HepG2 (cell line): ENCODE data around the gene IPCEF1. TPM values are rescaled to one million over a fixed set of nuclear protein-coding genes. Genes with fewer than 3 reads are reported as not detected.

Experiments used
- ELF3 ChIP-seq: IDR thresholded peaks from 2 replicates; pipeline ENCODE4 v1.6.1; 2016; ENCODE audit warnings: missing genetic modification reagents, missing compliant biosample characterization
- KAT8 ChIP-seq: IDR thresholded peaks from 2 replicates; pipeline ENCODE4 v1.6.1; 2016; ENCODE audit warnings: missing genetic modification reagents, missing compliant biosample characterization
- KLF12 ChIP-seq: sonication (generic); formaldehyde crosslinking; IDR thresholded peaks from 2 replicates; pipeline ENCODE4 v1.4.0; 2020; ENCODE audit warnings: missing genetic modification reagents, borderline replicate concordance
- RARA ChIP-seq: IDR thresholded peaks from 2 replicates; pipeline ENCODE4 v1.6.1; 2016; ENCODE audit warnings: missing genetic modification reagents, missing compliant biosample characterization
- SMAD9 ChIP-seq: sonication (generic); formaldehyde crosslinking; IDR thresholded peaks from 2 replicates; pipeline ENCODE4 v1.5.1; 2020; ENCODE audit warnings: mild to moderate bottlenecking, missing genetic modification reagents
- THYN1 ChIP-seq: sonication (generic); formaldehyde crosslinking; IDR thresholded peaks from 2 replicates; pipeline ENCODE4 v1.8.1; 2023; ENCODE audit warnings: low read depth, mild to moderate bottlenecking, moderate library complexity, missing genetic modification reagents, borderline replicate concordance
- ZFP36L2 ChIP-seq: sonication (generic); formaldehyde crosslinking; IDR thresholded peaks from 2 replicates; pipeline ENCODE4 v1.4.0; 2020; ENCODE audit warnings: missing genetic modification reagents
- ZFP82 ChIP-seq: sonication (generic); formaldehyde crosslinking; IDR thresholded peaks from 2 replicates; pipeline ENCODE4 v1.5.1; 2020; ENCODE audit warnings: mild to moderate bottlenecking, missing genetic modification reagents, borderline replicate concordance
- ZNF138 ChIP-seq: sonication (generic); formaldehyde crosslinking; IDR thresholded peaks from 2 replicates; pipeline ENCODE4 v1.5.0; 2020; ENCODE audit warnings: mild to moderate bottlenecking, low read depth, missing genetic modification reagents
- ZNF441 ChIP-seq: sonication (generic); formaldehyde crosslinking; IDR thresholded peaks from 2 replicates; pipeline ENCODE4 v1.7.0; 2021; ENCODE audit warnings: missing genetic modification reagents, borderline replicate concordance
- ZNF850 ChIP-seq: sonication (generic); formaldehyde crosslinking; conservative IDR thresholded peaks from 2 replicates; pipeline ENCODE4 v1.9.0; 2021; ENCODE audit warnings: mild to moderate bottlenecking, missing genetic modification reagents
- polyA plus RNA-seq, 8 experiments: library from polyadenylated mRNA; depleted of rRNA in 3 of 8; stranded (reverse) in 7 of 8; unstranded in 1 of 8; fragments of >200 nt; fragmentation: Illumina TruSeq in 4 of 8; extraction: Trizol in 4 of 8; gene quantifications; 2 replicates each; pipeline versions ENCODE4 v1.2.1 to v1.2.3, GENCODE V29; 2011 to 2016; ENCODE audit warnings: low read depth in 4 of 8, missing spikeins in 1 of 8, mixed read lengths in 1 of 8; ENCODE audit not compliant: insufficient read depth in 1 of 8
- total RNA-seq, 5 experiments: library from RNA; depleted of rRNA; stranded (reverse); fragments of >200 nt; fragmentation: Illumina TruSeq; extraction: Trizol; gene quantifications; 2 replicates each; pipeline ENCODE4 v1.2.3, GENCODE V29; 2016; ENCODE audit warnings: low read depth in 1 of 5
- TF ChIP-seq, protein P1 (sequence below): sonication (generic); formaldehyde crosslinking; IDR thresholded peaks from 2 replicates; pipeline ENCODE4 v1.8.0; 2023; ENCODE audit warnings: mild to moderate bottlenecking, missing genetic modification reagents
- TF ChIP-seq, protein P2 (sequence below): sonication (generic); formaldehyde crosslinking; IDR thresholded peaks from 2 replicates; pipeline ENCODE4 v1.5.0; 2020; ENCODE audit warnings: mild to moderate bottlenecking, missing genetic modification reagents, borderline replicate concordance
- TF ChIP-seq, protein P3 (sequence below): IDR thresholded peaks from 2 replicates; pipeline ENCODE4 v1.6.1; 2016; ENCODE audit warnings: low read depth, control low read depth
- TF ChIP-seq, protein P4 (sequence below): sonication (generic); formaldehyde crosslinking; IDR thresholded peaks from 2 replicates; pipeline ENCODE4 v1.9.0; 2021; ENCODE audit warnings: missing genetic modification reagents, mild to moderate bottlenecking, borderline replicate concordance

IPCEF1 gene
- total and polyA plus RNA-seq, 2 of the 13 experiments (the other 11 are each of a cell fraction or from before 2014, with no cell fraction given): 0.03 TPM; not detected in 1

DNA sequence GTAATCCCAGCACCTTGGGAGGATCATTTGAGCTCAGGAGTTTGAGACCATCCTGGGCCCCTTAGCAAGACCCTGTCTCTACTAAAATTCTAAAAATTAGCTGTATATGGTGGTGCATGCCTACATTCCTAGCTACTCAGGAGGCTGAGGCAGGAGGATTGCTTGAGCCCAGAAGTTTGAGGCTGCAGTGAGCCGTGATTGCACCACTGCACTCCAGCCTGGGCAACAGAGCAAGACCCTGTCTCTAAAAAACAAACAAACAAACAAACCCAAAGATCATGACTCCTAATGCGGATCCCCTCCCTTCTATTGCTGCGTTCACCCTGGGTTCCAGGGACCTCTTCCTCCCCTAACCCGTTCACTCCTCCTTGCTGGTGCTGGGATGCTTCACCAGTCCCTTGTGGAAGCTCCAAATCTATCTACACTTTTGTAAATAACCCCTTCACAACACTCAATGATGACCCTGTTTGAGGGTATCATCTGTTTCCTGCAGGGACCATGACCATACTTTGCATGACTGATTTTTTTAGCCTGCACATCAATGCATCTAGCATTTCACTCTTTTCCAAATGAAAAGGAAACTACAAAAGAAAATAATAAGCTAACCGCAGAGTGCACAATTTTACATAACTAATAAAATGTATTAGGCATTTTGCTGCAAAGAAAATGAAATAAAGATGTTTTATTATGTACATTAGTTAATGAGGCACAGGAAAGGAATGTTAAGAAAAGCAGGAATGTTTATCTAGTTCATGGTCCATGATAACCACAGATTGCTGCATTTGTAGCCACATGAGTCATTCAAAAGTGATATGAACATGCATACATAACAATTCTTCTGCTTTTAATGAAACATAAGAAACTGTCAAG, 30.5 kb upstream of the IPCEF1 start (continued):
- TF ChIP-seq ELF3 (CRISPR knock-in tag): peak; percentile 16; the same call in 1 of the 2 replicates
- TF ChIP-seq, protein P1, sequence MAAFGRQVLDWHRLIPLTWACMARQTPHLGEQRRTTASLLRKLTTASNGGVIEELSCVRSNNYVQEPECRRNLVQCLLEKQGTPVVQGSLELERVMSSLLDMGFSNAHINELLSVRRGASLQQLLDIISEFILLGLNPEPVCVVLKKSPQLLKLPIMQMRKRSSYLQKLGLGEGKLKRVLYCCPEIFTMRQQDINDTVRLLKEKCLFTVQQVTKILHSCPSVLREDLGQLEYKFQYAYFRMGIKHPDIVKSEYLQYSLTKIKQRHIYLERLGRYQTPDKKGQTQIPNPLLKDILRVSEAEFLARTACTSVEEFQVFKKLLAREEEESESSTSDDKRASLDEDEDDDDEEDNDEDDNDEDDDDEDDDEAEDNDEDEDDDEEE: no peak
- TF ChIP-seq, protein P2, sequence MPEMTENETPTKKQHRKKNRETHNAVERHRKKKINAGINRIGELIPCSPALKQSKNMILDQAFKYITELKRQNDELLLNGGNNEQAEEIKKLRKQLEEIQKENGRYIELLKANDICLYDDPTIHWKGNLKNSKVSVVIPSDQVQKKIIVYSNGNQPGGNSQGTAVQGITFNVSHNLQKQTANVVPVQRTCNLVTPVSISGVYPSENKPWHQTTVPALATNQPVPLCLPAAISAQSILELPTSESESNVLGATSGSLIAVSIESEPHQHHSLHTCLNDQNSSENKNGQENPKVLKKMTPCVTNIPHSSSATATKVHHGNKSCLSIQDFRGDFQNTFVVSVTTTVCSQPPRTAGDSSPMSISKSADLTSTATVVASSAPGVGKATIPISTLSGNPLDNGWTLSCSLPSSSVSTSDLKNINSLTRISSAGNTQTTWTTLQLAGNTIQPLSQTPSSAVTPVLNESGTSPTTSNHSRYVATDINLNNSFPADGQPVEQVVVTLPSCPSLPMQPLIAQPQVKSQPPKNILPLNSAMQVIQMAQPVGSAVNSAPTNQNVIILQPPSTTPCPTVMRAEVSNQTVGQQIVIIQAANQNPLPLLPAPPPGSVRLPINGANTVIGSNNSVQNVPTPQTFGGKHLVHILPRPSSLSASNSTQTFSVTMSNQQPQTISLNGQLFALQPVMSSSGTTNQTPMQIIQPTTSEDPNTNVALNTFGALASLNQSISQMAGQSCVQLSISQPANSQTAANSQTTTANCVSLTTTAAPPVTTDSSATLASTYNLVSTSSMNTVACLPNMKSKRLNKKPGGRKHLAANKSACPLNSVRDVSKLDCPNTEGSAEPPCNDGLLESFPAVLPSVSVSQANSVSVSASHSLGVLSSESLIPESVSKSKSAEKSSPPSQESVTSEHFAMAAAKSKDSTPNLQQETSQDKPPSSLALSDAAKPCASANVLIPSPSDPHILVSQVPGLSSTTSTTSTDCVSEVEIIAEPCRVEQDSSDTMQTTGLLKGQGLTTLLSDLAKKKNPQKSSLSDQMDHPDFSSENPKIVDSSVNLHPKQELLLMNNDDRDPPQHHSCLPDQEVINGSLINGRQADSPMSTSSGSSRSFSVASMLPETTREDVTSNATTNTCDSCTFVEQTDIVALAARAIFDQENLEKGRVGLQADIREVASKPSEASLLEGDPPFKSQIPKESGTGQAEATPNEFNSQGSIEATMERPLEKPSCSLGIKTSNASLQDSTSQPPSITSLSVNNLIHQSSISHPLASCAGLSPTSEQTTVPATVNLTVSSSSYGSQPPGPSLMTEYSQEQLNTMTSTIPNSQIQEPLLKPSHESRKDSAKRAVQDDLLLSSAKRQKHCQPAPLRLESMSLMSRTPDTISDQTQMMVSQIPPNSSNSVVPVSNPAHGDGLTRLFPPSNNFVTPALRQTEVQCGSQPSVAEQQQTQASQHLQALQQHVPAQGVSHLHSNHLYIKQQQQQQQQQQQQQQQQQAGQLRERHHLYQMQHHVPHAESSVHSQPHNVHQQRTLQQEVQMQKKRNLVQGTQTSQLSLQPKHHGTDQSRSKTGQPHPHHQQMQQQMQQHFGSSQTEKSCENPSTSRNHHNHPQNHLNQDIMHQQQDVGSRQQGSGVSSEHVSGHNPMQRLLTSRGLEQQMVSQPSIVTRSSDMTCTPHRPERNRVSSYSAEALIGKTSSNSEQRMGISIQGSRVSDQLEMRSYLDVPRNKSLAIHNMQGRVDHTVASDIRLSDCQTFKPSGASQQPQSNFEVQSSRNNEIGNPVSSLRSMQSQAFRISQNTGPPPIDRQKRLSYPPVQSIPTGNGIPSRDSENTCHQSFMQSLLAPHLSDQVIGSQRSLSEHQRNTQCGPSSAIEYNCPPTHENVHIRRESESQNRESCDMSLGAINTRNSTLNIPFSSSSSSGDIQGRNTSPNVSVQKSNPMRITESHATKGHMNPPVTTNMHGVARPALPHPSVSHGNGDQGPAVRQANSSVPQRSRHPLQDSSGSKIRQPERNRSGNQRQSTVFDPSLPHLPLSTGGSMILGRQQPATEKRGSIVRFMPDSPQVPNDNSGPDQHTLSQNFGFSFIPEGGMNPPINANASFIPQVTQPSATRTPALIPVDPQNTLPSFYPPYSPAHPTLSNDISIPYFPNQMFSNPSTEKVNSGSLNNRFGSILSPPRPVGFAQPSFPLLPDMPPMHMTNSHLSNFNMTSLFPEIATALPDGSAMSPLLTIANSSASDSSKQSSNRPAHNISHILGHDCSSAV: no peak
- TF ChIP-seq, protein P3, sequence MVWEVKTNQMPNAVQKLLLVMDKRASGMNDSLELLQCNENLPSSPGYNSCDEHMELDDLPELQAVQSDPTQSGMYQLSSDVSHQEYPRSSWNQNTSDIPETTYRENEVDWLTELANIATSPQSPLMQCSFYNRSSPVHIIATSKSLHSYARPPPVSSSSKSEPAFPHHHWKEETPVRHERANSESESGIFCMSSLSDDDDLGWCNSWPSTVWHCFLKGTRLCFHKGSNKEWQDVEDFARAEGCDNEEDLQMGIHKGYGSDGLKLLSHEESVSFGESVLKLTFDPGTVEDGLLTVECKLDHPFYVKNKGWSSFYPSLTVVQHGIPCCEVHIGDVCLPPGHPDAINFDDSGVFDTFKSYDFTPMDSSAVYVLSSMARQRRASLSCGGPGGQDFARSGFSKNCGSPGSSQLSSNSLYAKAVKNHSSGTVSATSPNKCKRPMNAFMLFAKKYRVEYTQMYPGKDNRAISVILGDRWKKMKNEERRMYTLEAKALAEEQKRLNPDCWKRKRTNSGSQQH (CRISPR knock-in tag): no peak
- TF ChIP-seq RARA (CRISPR knock-in tag): peak; percentile 11; the same call in 1 of the 2 replicates
- no peak for TF ChIP-seq ZNF441 (CRISPR knock-in tag)
- TF ChIP-seq, protein P4, sequence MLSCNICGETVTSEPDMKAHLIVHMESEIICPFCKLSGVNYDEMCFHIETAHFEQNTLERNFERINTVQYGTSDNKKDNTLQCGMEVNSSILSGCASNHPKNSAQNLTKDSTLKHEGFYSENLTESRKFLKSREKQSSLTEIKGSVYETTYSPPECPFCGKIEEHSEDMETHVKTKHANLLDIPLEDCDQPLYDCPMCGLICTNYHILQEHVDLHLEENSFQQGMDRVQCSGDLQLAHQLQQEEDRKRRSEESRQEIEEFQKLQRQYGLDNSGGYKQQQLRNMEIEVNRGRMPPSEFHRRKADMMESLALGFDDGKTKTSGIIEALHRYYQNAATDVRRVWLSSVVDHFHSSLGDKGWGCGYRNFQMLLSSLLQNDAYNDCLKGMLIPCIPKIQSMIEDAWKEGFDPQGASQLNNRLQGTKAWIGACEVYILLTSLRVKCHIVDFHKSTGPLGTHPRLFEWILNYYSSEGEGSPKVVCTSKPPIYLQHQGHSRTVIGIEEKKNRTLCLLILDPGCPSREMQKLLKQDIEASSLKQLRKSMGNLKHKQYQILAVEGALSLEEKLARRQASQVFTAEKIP (CRISPR knock-in tag): no peak
- no peak for TF ChIP-seq KLF12 (CRISPR knock-in tag)
- TF ChIP-seq THYN1 (CRISPR knock-in tag): no peak
- TF ChIP-seq ZFP82 (CRISPR knock-in tag): no peak
- TF ChIP-seq ZNF850 (CRISPR knock-in tag): no peak
- TF ChIP-seq SMAD9 (CRISPR knock-in tag): no peak
- no peak for TF ChIP-seq ZFP36L2 (CRISPR knock-in tag)
- TF ChIP-seq ZNF138 (CRISPR knock-in tag): no peak
- TF ChIP-seq KAT8: no peak
